Measurements from ENCODE around the gene ABCC1.
"Not testable (repeated sequence)": the region's sequence is repeated elsewhere in the genome, so short reads cannot be mapped to it uniquely, and the experiment has no call there.

ABCC1 gene

GRCh38 chr16:16158082-16158658, 208.8 kb downstream of the ABCC1 start:
- no peak for DNase-seq (ENCODE audit: low read depth, low spot score)

- DNase-seq (ENCODE audit: low read depth, low spot score) = no peak
Measured at GRCh38 chr16:16158741-16159374, 209.4 kb downstream of the ABCC1 start.

GRCh38 chr16:16159662-16160061, 210.2 kb downstream of the ABCC1 start:
- DNase-seq (ENCODE audit: low read depth, low spot score) = no peak

- no peak for DNase-seq (ENCODE audit: low read depth, low spot score)
Measured at GRCh38 chr16:16161319-16161718, 211.9 kb downstream of the ABCC1 start.

- not testable (repeated sequence) for DNase-seq (ENCODE audit: low read depth, low spot score)
Measured at GRCh38 chr16:16161840-16162239, 212.4 kb downstream of the ABCC1 start.

- no peak for DNase-seq (ENCODE audit: low read depth, low spot score)
Measured at GRCh38 chr16:16162591-16162990, 213.2 kb downstream of the ABCC1 start.

- no peak for DNase-seq (ENCODE audit: low read depth, low spot score)
Measured at GRCh38 chr16:16163109-16163508, 213.7 kb downstream of the ABCC1 start.

GRCh38 chr16:16163571-16163970, 214.2 kb downstream of the ABCC1 start:
- DNase-seq (ENCODE audit: low read depth, low spot score) = no peak

GRCh38 chr16:16164243-16164642, 214.8 kb downstream of the ABCC1 start:
- no peak for DNase-seq (ENCODE audit: low read depth, low spot score)

- no peak for DNase-seq (ENCODE audit: low read depth, low spot score)
Measured at GRCh38 chr16:16166085-16166484, 216.7 kb downstream of the ABCC1 start.

- DNase-seq (ENCODE audit: low read depth, low spot score) = no peak
Measured at GRCh38 chr16:16166949-16167348, 217.5 kb downstream of the ABCC1 start.

- no peak for DNase-seq (ENCODE audit: low read depth, low spot score)
Measured at GRCh38 chr16:16167927-16168326, 218.5 kb downstream of the ABCC1 start.

GRCh38 chr16:16168431-16168830, 219.0 kb downstream of the ABCC1 start:
- no peak for DNase-seq (ENCODE audit: low read depth, low spot score)

- DNase-seq (ENCODE audit: low read depth, low spot score) = no peak
Measured at GRCh38 chr16:16169615-16170014, 220.2 kb downstream of the ABCC1 start.

GRCh38 chr16:16171332-16171919, 222.0 kb downstream of the ABCC1 start:
- no peak for DNase-seq (ENCODE audit: low read depth, low spot score)

GRCh38 chr16:16172991-16173390, 223.6 kb downstream of the ABCC1 start:
- no peak for DNase-seq (ENCODE audit: low read depth, low spot score)

GRCh38 chr16:16175296-16175695, 225.9 kb downstream of the ABCC1 start:
- DNase-seq (ENCODE audit: low read depth, low spot score) = no peak

GRCh38 chr16:16176328-16176727, 226.9 kb downstream of the ABCC1 start:
- no peak for DNase-seq (ENCODE audit: low read depth, low spot score)

- DNase-seq (ENCODE audit: low read depth, low spot score) = no peak
Measured at GRCh38 chr16:16178455-16179162, 229.2 kb downstream of the ABCC1 start.

- DNase-seq (ENCODE audit: low read depth, low spot score) = not testable (repeated sequence)
Measured at GRCh38 chr16:16181748-16182147, 232.3 kb downstream of the ABCC1 start.

- DNase-seq (ENCODE audit: low read depth, low spot score) = no peak
Measured at GRCh38 chr16:16182918-16183317, 233.5 kb downstream of the ABCC1 start.

- no peak for DNase-seq (ENCODE audit: low read depth, low spot score)
Measured at GRCh38 chr16:16183562-16183961, 234.1 kb downstream of the ABCC1 start.

GRCh38 chr16:16184594-16184993, 235.2 kb downstream of the ABCC1 start:
- DNase-seq (ENCODE audit: low read depth, low spot score) = no peak
